HG03575 (cell line): ENCODE measurements around the gene GLUD1.
"Not testable (repeated sequence)": the region's sequence is repeated elsewhere in the genome, so short reads cannot be mapped to it uniquely, and the experiment has no call there.

ENCODE experiments used
- ATAC-seq: cut with Tn5 transposase; IDR thresholded peaks from one replicate; pipeline ENCODE4 v1.9.1; 2021; ENCODE audit not compliant: unreplicated experiment, insufficient number of reproducible peaks, low FRiP score; ENCODE audit errors: extremely low read depth

Gene GLUD1

DNA sequence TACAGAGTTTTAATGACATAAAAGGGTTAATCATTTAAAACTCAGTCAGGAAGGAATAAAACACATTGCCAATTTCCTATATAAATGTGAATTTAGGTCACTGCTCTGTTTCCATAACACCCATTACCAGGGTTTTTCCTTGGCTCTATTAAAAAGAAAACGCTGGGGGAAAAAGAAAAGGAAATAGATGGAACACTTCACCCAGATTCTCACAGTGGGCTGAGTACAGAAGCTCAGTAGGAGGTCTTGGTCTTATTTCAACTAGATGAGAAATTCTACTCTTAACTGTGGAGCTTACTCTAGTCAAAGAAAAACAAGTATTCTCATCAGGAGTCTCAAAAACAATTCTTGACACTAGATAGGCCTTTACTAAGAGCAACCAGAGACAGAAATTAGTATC is 36.5 kb downstream of the GLUD1 start:
- ATAC-seq: no peak

- no peak for ATAC-seq
Measured at GRCh38 chr10:87054373-87055295, 40.0 kb downstream of the GLUD1 start.

DNA sequence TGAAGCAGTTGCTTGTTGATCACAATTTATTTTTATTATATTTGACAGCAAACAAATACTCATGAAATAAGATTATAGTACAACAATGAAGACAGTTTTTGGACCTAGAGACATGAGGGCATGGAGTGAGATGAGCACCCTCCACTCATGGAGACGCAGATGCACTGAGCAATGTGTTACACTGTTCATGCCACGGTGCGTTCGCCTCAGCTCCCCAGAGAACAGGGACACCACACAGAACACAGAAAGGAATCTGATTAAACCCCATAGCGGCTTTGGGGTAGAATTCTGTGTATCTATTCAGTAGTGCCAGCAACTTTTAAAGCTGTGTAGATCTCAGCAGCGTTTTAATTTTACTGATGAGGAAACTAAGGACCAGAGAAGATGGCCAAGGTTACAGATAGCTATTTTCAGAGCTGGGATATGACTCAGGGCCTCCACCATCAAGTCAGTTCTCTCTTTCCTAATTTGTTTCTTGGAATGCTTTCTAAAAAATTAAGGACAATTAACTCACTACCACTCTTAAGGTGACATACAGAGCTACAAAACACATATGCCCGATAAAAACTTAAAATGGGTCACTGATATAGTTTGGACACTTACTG is 41.0 kb downstream of the GLUD1 start:
- ATAC-seq: no peak

GRCh38 chr10:87053111-87053510 is 41.5 kb downstream of the GLUD1 start:
- no peak for ATAC-seq

GRCh38 chr10:87045434-87045938 is 49.2 kb downstream of the GLUD1 start:
- no peak for ATAC-seq

GRCh38 chr10:87043579-87043978 is 51.1 kb downstream of the GLUD1 start:
- ATAC-seq: not testable (repeated sequence)

DNA sequence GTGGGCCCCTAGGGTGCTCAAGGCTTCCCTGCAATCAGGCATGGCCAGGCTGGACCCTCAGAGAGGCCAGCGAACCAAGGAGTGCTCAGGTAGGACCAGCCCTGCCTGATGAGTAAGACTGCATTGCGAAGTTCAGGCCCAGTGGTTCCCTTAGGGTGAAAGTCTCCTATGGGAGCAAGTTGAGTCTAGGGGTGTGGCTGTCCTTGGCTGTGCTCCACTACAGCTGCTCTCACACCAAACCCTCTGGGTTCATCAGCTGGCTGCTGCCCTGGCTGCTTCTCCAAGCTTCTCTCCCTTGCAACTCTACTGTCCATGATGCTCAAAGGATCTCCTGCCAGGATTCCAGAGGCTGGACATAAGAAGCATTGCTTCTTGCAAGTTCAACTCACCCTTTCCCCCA is 55.9 kb downstream of the GLUD1 start:
- ATAC-seq: no peak

DNA sequence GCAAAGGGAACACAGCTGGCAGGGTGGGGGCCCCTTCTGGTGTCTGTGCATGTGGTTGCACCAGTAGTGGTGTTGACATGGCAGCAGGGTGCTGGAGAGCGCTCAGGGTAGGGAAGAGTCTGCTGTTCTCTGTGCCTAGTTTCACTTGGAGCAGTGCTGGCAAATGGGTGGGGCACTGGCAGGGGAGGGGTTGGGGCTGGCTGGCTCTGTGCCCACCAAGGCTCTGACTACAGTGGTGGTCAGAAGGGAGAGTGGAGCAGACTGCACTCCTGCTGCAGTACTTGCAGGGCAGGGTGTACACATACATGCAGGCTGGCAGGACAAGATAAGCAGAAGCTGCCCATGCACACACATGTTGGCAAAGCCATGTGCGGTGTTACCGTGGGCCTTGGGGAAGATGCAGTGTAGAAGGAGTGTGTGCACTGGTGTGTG is 56.3 kb downstream of the GLUD1 start:
- ATAC-seq: no peak

DNA sequence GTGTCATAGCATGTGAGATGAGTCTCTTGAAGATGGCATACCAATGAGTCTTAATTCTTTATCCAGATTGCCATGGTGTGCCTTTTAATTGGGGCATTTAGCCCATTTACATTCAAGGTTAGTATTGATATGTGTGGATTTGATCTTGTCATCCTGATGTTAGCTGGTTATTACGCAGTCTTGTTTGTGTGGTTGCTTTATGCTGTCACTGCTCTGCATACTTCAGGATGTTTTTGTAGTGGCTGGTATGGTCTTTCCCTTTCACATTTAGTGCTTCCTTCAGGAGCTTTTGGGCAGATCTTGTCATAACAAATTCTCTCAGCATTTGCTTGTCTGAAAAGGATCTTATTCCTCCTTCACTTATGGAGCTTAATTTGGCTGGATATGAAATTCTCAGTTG is 58.0 kb downstream of the GLUD1 start:
- ATAC-seq: no peak

GRCh38 chr10:87030912-87031635 is 63.6 kb downstream of the GLUD1 start:
- ATAC-seq: no peak

DNA sequence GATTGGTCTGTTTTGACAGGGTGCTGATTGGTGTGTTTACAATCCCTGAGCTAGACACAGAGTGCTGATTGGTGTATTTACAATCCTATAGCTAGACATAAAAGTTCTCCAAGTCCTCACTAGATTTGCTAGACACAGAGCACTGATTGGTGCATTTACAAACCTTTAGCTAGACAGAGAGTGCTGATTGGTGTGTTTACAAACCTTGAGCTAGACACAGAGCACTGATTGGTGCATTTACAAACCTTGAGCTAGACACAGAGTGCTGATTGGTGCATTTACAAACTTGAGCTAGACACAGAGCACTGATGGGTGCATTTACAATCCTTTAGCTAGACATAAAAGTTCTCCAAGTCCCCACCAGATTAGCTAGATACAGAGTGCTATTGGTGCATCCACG is 64.2 kb downstream of the GLUD1 start:
- ATAC-seq: not testable (repeated sequence)

DNA sequence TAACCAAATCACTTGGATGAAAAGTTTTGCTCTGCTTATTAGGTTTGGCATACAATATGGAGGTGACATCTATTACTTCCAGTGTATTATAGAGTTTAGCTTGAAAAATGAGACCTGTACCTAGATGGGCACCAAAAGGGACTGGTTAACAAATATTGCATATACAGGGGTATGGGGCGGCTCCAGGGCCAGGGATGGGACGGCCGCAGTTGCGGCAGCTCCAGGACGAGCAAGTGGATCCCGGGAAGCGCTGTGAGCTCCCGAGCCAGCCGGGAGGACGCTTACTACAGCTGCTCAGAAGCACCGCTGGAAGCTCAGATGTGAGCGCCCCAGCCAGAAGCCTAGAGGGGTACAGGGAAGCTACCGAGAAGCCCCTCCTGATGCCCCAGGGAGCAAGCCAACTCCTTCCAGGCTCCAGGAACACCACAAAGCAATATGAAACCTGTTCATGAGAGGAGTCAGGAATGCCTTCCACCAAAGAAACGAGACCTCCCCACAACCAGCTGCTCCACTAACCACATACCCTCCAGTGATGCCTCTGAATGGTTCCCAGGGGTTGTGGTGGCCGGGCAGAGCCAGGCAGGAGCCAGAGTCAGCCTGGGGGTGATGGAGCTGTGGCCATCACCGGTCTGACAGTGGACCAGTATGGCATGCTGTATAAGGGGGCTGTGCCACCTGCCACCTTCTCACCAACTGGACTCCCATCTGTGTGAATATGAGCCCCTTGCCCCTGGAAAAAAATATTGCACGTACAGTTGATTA is 67.7 kb downstream of the GLUD1 start:
- not testable (repeated sequence) for ATAC-seq

DNA sequence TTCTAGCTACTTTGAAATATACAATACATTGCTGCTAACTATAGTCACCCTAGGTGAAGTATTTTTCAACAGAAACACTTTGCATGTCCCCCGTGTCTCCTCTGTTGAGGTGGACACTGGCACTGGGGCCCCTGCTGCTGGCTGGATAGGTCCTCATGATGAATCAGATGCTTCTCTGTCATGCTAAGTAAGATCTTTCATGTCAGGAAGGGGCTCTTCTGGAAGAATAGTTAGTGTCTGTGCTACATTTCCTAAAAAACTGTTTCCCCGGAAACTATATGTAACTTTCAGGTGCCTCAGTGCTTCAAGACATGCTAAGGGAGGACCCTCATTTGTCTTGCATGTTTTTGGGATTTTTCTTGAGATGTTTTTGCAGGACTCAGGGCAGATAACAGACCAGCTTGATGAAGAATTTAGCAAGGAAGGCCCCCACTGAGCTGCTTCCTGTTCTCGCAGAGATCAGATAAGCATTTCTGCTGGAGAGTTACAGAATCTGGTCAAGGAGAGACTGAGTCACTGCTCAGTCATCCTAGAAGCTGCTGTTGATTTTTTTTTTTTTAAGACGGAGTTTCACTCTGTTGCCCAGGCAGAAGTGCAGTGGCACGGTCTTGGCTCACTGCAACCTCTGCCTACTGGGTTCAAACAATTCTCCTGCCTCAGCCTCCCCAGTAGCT is 69.2 kb downstream of the GLUD1 start:
- not testable (repeated sequence) for ATAC-seq

DNA sequence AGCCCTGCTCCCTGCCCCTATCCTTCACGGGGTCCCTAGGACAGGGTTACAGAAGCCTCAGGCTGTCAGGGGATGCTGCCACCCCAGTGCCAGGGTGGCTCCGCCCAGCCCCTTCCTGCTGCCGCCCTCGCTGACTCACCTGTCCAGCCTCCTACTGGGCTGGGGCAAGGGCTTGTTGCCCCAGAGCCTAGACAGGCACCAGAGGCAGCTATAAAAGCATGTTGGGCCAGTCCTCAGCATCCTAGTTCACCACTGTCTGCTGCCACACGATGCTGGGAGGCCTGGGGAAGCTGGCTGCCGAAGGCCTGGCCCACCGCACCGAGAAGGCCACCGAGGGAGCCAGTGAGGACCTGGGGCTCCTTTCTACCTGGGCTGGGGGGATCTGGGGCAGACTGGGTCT is 74.6 kb downstream of the GLUD1 start, which contains the start of gene FAM25A:
Gene FAM25A, plus strand, starts transcription at position 239 of the 400 bp plus-strand sequence. Its CDS starts 31 bp downstream, at position 270.
- ATAC-seq: not testable (repeated sequence)

GRCh38 chr10:87019504-87019903 is 75.1 kb downstream of the GLUD1 start:
- not testable (repeated sequence) for ATAC-seq

DNA sequence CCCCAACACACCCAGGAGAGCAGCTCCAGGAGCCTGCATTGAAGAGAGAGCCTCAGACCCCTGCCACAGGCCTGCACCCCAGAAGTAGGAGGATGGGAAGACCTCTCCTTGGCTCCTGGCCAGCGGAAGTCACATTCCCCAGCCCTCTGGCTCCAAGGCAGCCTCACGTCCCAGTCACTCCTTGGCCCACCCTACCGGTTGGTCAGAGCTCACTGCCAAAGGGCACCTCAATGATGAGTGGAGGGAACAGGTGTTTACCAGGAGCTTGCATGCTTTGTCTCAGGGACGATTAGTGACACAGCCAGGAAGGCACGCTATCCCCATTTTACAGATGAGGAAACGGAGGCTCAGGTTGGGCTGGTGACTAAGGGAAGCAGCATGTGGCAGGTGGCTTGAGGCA is 75.6 kb downstream of the GLUD1 start:
- ATAC-seq: not testable (repeated sequence)

DNA sequence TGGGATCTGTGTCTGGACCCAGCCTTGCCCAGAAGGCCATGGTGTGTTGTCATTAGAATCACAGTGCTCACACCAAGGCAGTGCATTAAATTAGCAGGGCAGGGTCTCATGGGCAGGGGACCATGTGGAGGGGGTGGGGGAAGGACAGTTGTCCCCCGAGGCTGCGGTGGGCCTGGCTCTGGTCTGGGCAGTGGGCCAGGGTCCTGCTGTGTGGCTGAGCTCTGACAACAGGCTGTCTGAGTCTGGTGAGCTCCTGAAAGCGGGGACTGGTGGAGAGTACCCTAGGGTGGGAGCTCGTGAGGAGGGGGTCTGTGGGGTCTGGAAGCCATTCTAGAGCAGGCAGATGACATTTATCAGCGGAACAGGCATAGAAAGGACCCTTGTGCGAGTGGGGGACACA is 76.5 kb downstream of the GLUD1 start:
- ATAC-seq: not testable (repeated sequence)
